Measurements from ENCODE around the gene MACROD1. TPM values are rescaled to one million over a fixed set of nuclear protein-coding genes. Genes with fewer than 3 reads are reported as not detected.
A peak's percentile ranks its signal among the peaks of the same experiment; 100 is the strongest.

Gene MACROD1
- total and polyA plus RNA-seq, 2 of the 13 experiments (the other 11 are each of a cell fraction or from before 2014, with no cell fraction given): 23.1 to 34.5 TPM

DNA sequence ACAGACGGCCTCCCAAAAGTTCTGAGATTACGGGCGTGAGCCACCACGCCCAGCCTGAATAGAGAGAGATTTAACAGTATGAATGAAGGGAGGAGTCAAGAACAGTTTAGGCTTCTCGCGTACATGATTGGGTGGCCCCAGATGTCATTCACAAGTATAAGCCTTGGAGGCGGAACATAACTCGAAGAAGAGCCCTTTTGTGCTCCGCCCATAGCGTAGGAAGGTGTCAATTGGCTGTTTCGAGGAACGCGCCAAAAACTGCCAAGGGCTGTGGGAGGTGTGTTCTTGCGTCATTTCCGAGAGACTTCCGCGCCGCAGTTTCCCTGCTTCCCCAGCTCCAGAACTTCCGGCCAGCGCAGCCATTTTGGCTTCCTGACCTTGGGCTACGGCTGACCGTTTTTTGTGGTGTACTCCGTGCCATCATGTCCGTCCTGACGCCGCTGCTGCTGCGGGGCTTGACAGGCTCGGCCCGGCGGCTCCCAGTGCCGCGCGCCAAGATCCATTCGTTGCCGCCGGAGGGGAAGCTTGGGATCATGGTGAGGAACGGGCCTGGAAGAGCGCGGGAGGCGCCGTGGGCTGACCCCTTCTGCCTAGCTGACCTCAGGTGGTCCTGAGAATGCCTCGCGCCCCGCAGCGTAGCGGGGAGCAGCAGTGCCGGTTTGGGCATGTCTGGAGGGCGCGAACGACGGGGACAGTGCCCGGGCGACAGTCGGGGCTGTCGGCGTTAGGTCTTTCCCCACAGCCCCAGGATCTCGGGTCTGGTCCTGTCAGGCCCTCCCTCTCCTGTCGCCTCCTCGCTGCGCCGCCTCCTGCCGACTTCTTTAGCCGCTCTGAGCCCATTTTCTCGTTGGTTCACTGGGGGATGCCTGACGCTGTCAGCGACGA lies 191.4 kb downstream of the MACROD1 start, which contains the start of gene COX8A (continued):
- TF ChIP-seq, protein P1, sequence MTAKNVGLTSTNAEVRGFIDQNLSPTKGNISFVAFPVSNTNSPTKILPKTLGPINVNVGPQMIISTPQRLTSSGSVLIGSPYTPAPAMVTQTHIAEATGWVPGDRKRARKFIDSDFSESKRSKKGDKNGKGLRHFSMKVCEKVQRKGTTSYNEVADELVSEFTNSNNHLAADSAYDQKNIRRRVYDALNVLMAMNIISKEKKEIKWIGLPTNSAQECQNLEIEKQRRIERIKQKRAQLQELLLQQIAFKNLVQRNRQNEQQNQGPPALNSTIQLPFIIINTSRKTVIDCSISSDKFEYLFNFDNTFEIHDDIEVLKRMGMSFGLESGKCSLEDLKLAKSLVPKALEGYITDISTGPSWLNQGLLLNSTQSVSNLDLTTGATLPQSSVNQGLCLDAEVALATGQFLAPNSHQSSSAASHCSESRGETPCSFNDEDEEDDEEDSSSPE (CRISPR knock-in tag; IDR thresholded peaks at IDR 0.05): peak; percentile 99
- TF ChIP-seq SNRNP70 (IDR thresholded peaks at IDR 0.05; ENCODE audit: low read depth, low read length) (no peak), TOPORS (CRISPR knock-in tag; IDR thresholded peaks at IDR 0.05) (0 out of 2 replicates have a peak, but pooled peaks have one; percentile 36), RXRA (CRISPR knock-in tag; IDR thresholded peaks at IDR 0.05) (peak; percentile 68; the same call in 1 of the 2 replicates), ZNF530 (CRISPR knock-in tag; IDR thresholded peaks at IDR 0.05; ENCODE audit: low read depth) (no peak), ZNF570 (CRISPR knock-in tag; IDR thresholded peaks at IDR 0.05; ENCODE audit: borderline replicate concordance) (no peak), AGO1 (IDR thresholded peaks at IDR 0.05; ENCODE audit: low read depth, low read length, poor library complexity, severe bottlenecking) (no peak), ZNF547 (CRISPR knock-in tag; IDR thresholded peaks at IDR 0.05) (peak; percentile 86; the same call in 1 of the 2 replicates), ZMYM3 (CRISPR knock-in tag; IDR thresholded peaks at IDR 0.05) (no peak), FOXM1 (CRISPR knock-in tag; IDR thresholded peaks at IDR 0.05) (peak; percentile 97), SMAD3 (CRISPR knock-in tag; IDR thresholded peaks at IDR 0.05) (peak; percentile 83; the same call in 1 of the 2 replicates), ZNF350 (CRISPR knock-in tag; IDR thresholded peaks at IDR 0.05; ENCODE audit: borderline replicate concordance, low read depth) (peak; percentile 80), ATF7-NPFF (CRISPR knock-in tag; IDR thresholded peaks at IDR 0.05; ENCODE audit: low read depth) (peak; percentile 78), ZNF569 (CRISPR knock-in tag; IDR thresholded peaks at IDR 0.05; ENCODE audit: borderline replicate concordance) (no peak), ZNF430 (CRISPR knock-in tag; IDR thresholded peaks at IDR 0.05) (peak; percentile 83; the same call in 1 of the 2 replicates)
- TF ChIP-seq, protein P2, sequence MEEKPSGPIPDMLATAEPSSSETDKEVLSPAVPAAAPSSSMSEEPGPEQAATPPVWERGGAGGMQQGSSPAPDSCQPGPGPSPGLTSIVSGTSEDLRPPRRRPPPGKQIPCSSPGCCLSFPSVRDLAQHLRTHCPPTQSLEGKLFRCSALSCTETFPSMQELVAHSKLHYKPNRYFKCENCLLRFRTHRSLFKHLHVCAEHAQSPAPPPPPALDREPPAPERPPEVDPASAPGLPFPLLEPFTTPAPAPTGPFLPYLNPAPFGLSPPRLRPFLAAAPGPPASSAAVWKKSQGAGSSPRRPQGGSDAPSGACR (CRISPR knock-in tag; IDR thresholded peaks at IDR 0.05): 0 out of 2 replicates have a peak, but pooled peaks have one; percentile 58
- TF ChIP-seq, protein P3, sequence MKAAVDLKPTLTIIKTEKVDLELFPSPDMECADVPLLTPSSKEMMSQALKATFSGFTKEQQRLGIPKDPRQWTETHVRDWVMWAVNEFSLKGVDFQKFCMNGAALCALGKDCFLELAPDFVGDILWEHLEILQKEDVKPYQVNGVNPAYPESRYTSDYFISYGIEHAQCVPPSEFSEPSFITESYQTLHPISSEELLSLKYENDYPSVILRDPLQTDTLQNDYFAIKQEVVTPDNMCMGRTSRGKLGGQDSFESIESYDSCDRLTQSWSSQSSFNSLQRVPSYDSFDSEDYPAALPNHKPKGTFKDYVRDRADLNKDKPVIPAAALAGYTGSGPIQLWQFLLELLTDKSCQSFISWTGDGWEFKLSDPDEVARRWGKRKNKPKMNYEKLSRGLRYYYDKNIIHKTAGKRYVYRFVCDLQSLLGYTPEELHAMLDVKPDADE (CRISPR knock-in tag; IDR thresholded peaks at IDR 0.05): no peak
- TF ChIP-seq, protein P4, sequence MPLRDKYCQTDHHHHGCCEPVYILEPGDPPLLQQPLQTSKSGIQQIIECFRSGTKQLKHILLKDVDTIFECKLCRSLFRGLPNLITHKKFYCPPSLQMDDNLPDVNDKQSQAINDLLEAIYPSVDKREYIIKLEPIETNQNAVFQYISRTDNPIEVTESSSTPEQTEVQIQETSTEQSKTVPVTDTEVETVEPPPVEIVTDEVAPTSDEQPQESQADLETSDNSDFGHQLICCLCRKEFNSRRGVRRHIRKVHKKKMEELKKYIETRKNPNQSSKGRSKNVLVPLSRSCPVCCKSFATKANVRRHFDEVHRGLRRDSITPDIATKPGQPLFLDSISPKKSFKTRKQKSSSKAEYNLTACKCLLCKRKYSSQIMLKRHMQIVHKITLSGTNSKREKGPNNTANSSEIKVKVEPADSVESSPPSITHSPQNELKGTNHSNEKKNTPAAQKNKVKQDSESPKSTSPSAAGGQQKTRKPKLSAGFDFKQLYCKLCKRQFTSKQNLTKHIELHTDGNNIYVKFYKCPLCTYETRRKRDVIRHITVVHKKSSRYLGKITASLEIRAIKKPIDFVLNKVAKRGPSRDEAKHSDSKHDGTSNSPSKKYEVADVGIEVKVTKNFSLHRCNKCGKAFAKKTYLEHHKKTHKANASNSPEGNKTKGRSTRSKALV (CRISPR knock-in tag; IDR thresholded peaks at IDR 0.05): peak; percentile 73; the same call in 1 of the 2 replicates
- TF ChIP-seq, protein P5, sequence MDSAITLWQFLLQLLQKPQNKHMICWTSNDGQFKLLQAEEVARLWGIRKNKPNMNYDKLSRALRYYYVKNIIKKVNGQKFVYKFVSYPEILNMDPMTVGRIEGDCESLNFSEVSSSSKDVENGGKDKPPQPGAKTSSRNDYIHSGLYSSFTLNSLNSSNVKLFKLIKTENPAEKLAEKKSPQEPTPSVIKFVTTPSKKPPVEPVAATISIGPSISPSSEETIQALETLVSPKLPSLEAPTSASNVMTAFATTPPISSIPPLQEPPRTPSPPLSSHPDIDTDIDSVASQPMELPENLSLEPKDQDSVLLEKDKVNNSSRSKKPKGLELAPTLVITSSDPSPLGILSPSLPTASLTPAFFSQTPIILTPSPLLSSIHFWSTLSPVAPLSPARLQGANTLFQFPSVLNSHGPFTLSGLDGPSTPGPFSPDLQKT (CRISPR knock-in tag; IDR thresholded peaks at IDR 0.05; ENCODE audit: borderline replicate concordance): no peak
- TF ChIP-seq, protein P6, sequence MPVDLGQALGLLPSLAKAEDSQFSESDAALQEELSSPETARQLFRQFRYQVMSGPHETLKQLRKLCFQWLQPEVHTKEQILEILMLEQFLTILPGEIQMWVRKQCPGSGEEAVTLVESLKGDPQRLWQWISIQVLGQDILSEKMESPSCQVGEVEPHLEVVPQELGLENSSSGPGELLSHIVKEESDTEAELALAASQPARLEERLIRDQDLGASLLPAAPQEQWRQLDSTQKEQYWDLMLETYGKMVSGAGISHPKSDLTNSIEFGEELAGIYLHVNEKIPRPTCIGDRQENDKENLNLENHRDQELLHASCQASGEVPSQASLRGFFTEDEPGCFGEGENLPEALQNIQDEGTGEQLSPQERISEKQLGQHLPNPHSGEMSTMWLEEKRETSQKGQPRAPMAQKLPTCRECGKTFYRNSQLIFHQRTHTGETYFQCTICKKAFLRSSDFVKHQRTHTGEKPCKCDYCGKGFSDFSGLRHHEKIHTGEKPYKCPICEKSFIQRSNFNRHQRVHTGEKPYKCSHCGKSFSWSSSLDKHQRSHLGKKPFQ (CRISPR knock-in tag; IDR thresholded peaks at IDR 0.05; ENCODE audit: insufficient replicate concordance): peak; percentile 17

Measured in HepG2 (cell line).